GM12878 (cell line): ENCODE measurements around the gene CYP1B1. TPM values are rescaled to one million over a fixed set of nuclear protein-coding genes. Genes with fewer than 3 reads are reported as not detected.
A peak's percentile ranks its signal among the peaks of the same experiment; 100 is the strongest.

Experiments used
- ATAC-seq: fragments of 200-7000 bp; cut with Tn5 transposase; 3 replicates; pipeline ENCODE4 v1.9.1; 2020; ENCODE audit warnings: mild to moderate bottlenecking, moderate library complexity
- BruUV-seq: library from RNA; stranded (reverse); fragments of 400-500 nt; replicated peaks from 2 replicates; lab custom pipeline; 2021; lab: Mats Ljungman, UMichigan
- CTCF ChIA-PET: fragments of 300-600 bp; sonication (Branson Sonifier 250); formaldehyde crosslinking; extraction: SDS; loops from one replicate; lab custom pipeline; 2021; ENCODE audit warnings: inconsistent platforms; lab: Yijun Ruan, JAX
- POLR2A ChIA-PET: fragments of 350-600 bp; formaldehyde crosslinking; extraction: SDS; loops from one replicate; lab custom pipeline; 2021; ENCODE audit warnings: inconsistent platforms; lab: Charles Lee
- RAD21 ChIA-PET: fragments of 300-600 bp; sonication (Branson Sonifier 250); formaldehyde crosslinking; loops from one replicate; lab custom pipeline; 2023; ENCODE audit warnings: antibody characterized with exemption; ENCODE audit not compliant: unreplicated experiment; lab: Charles Lee
- SMC1A ChIA-PET: fragments of 300-600 bp; sonication (Branson Sonifier 250); formaldehyde crosslinking; loops from one replicate; lab custom pipeline; 2023; ENCODE audit not compliant: unreplicated experiment, uncharacterized antibody; lab: Charles Lee
- DNase-seq: peaks from one replicate; pipeline ENCODE4 v3.0.0-alpha.2; 2011; ENCODE audit warnings: low read depth, low spot score
- FAIRE-seq: peaks from 3 replicates; lab custom pipeline; 2011; peaks lifted over from hg19 to GRCh38; lab: Jason Lieb, UNC
- H2AFZ ChIP-seq: 2 replicates; pipeline ENCODE4 v1.6.0; 2011; ENCODE audit warnings: low read depth, low read length, control low read depth; ENCODE audit not compliant: control insufficient read depth
- H3K27ac ChIP-seq: 2 replicates; pipeline ENCODE4 v1.5.1; 2011; ENCODE audit warnings: control low read depth; ENCODE audit not compliant: control insufficient read depth, insufficient read depth
- H3K27me3 ChIP-seq, 2 experiments: replicated peaks in 1 of 2; 2 replicates each; pipeline versions ENCODE4 v1.6.0 to v1.6.1; 2011; ENCODE audit warnings: low read length in 1 of 2; ENCODE audit not compliant: control insufficient read depth in 2 of 2, insufficient read depth in 2 of 2
- H3K36me3 ChIP-seq, 2 experiments: 2 replicates each; pipeline ENCODE4 v1.5.1; 2011; ENCODE audit warnings: low read length in 1 of 2; ENCODE audit not compliant: control insufficient read depth in 2 of 2, insufficient read depth in 2 of 2
- H3K4me1 ChIP-seq: 2 replicates; pipeline ENCODE4 v1.6.1; 2011; ENCODE audit warnings: mild to moderate bottlenecking, low read length, moderate library complexity, mixed read lengths; ENCODE audit not compliant: control insufficient read depth, insufficient read depth
- H3K4me2 ChIP-seq: 2 replicates; pipeline ENCODE4 v1.6.0; 2011; ENCODE audit warnings: control low read depth; ENCODE audit not compliant: control insufficient read depth, insufficient read depth
- H3K4me3 ChIP-seq: fragments of 200-600 bp; sonication (generic); 2 replicates; pipeline ENCODE4 v1.5.1; 2016
- H3K79me2 ChIP-seq: 2 replicates; pipeline ENCODE4 v1.6.0; 2011; ENCODE audit warnings: low read length; ENCODE audit not compliant: control insufficient read depth, insufficient read depth
- H3K9ac ChIP-seq: 2 replicates; pipeline ENCODE4 v1.8.0; 2011; ENCODE audit warnings: low read length, control low read depth, mixed read lengths; ENCODE audit not compliant: control insufficient read depth, insufficient read depth
- H3K9me3 ChIP-seq: replicated peaks from 3 replicates; pipeline ENCODE4 v1.5.1; 2011; ENCODE audit warnings: mild to moderate bottlenecking, low read length; ENCODE audit not compliant: control insufficient read depth, insufficient read depth
- H4K20me1 ChIP-seq: 2 replicates; pipeline ENCODE4 v1.6.0; 2011; ENCODE audit not compliant: control insufficient read depth, insufficient read depth
- CBFB ChIP-seq: IDR thresholded peaks from 2 replicates; pipeline ENCODE4 v1.6.1; 2016; ENCODE audit warnings: antibody characterized with exemption, low read depth
- CHD1 ChIP-seq: IDR thresholded peaks from 2 replicates; pipeline ENCODE4 v1.6.1; 2012; ENCODE audit warnings: low read depth, low read length, improper control_type of control experiment
- CHD2 ChIP-seq: IDR thresholded peaks from 2 replicates; pipeline ENCODE4 v1.6.1; 2011; ENCODE audit warnings: low read depth, low read length, improper control_type of control experiment, borderline replicate concordance
- CHD4 ChIP-seq: fragments of 200-600 bp; sonication (generic); IDR thresholded peaks from 2 replicates; pipeline ENCODE4 v1.6.1; 2016; ENCODE audit warnings: mild to moderate bottlenecking
- ETV6 ChIP-seq, 2 experiments: fragments of 450-650 bp in 1 of 2; IDR thresholded peaks in 1 of 2; conservative IDR thresholded peaks in 1 of 2; 2 replicates each; pipeline ENCODE4 v1.6.1; 2014; ENCODE audit warnings: antibody characterized with exemption in 1 of 2, borderline replicate concordance in 1 of 2, low read depth in 1 of 2, mild to moderate bottlenecking in 1 of 2, moderate library complexity in 1 of 2
- IRF4 ChIP-seq: IDR thresholded peaks from 2 replicates; pipeline ENCODE4 v1.6.1; 2011; ENCODE audit warnings: low read depth, low read length
- MEF2A ChIP-seq: IDR thresholded peaks from 2 replicates; pipeline ENCODE4 v1.6.1; 2011; ENCODE audit warnings: low read depth, mild to moderate bottlenecking, low read length, moderate library complexity; ENCODE audit not compliant: insufficient read depth
- NFYA ChIP-seq: IDR thresholded peaks from 2 replicates; pipeline ENCODE4 v1.6.1; 2011; ENCODE audit warnings: low read depth, mild to moderate bottlenecking, low read length, improper control_type of control experiment, borderline replicate concordance
- NFYB ChIP-seq: IDR thresholded peaks from 2 replicates; pipeline ENCODE4 v1.6.1; 2011; ENCODE audit warnings: low read depth, mild to moderate bottlenecking, low read length, improper control_type of control experiment, moderate library complexity; ENCODE audit not compliant: insufficient read depth
- NR2C1 ChIP-seq: fragments of 450-650 bp; IDR thresholded peaks from 2 replicates; pipeline ENCODE4 v1.6.1; 2017; ENCODE audit warnings: antibody characterized with exemption, mild to moderate bottlenecking, moderate library complexity
- NRF1 ChIP-seq: conservative IDR thresholded peaks from 2 replicates; pipeline ENCODE4 v1.6.1; 2011; ENCODE audit warnings: mild to moderate bottlenecking, low read depth, low read length, improper control_type of control experiment
- POU2F2 ChIP-seq: IDR thresholded peaks from 3 replicates; pipeline ENCODE4 v1.6.1; 2011; ENCODE audit warnings: low read depth, mild to moderate bottlenecking, low read length, borderline replicate concordance
- RAD21 ChIP-seq: IDR thresholded peaks from 2 replicates; pipeline ENCODE4 v1.6.1; 2011; ENCODE audit warnings: mild to moderate bottlenecking, low read depth, low read length, moderate library complexity; ENCODE audit not compliant: insufficient read depth
- RAD51 ChIP-seq: fragments of 450-650 bp; IDR thresholded peaks from 2 replicates; pipeline ENCODE4 v1.6.1; 2016; ENCODE audit warnings: moderate library complexity, mild to moderate bottlenecking, inconsistent platforms
- SIN3A ChIP-seq: IDR thresholded peaks from 2 replicates; pipeline ENCODE4 v1.6.1; 2012; ENCODE audit warnings: low read depth, low read length, improper control_type of control experiment
- SMAD1 ChIP-seq: fragments of 450-650 bp; IDR thresholded peaks from 2 replicates; pipeline ENCODE4 v1.6.1; 2018; ENCODE audit warnings: mild to moderate bottlenecking, low read depth; ENCODE audit not compliant: partially characterized antibody
- WRNIP1 ChIP-seq: IDR thresholded peaks from 2 replicates; pipeline ENCODE4 v1.6.1; 2011; ENCODE audit warnings: low read depth, low read length, improper control_type of control experiment, borderline replicate concordance
- WGBS: methylation state at CpG from one replicate; pipeline ENCODE4 v1.1.6; 2016; ENCODE audit warnings: low lambda C conversion rate; ENCODE audit not compliant: insufficient replicate concordance, insufficient coverage; ENCODE audit errors: missing lambda C conversion rate; 5-methylcytosine and 5-hydroxymethylcytosine counted together
- in situ Hi-C: fragments of 300-500 bp; cut with MboI; formaldehyde crosslinking; loops from 9 replicates; pipeline ENCODE4 v1.14.3; 2018; ENCODE audit warnings: mixed read lengths
- intact Hi-C: fragments of 100-400 bp; cut with micrococcal nuclease; formaldehyde crosslinking; loops from one replicate; pipeline ENCODE4 v1.14.2; 2022; ENCODE audit not compliant: unreplicated experiment
- polyA plus RNA-seq, 11 experiments: library from polyadenylated mRNA; depleted of rRNA in 4 of 11; unstranded in 6 of 11; stranded (reverse) in 5 of 11; fragments of >200 nt; fragmentation: Nextera tagmentation in 4 of 11; fragmentation: Illumina TruSeq in 1 of 11; extraction: Ambion mirVana in 4 of 11; extraction: Trizol in 1 of 11; gene quantifications; 1 replicate in 1 of 11; 2 replicates in 10 of 11; pipeline versions ENCODE4 v1.2.1 to v1.2.3, GENCODE V29; 2011 to 2016; ENCODE audit warnings: inconsistent platforms in 2 of 11, missing spikeins in 2 of 11, low read depth in 1 of 11
- total RNA-seq, 4 experiments: library from RNA; depleted of rRNA in 3 of 4; stranded (reverse); fragments of >200 nt in 3 of 4; fragmentation: Illumina TruSeq in 1 of 4; extraction: Trizol in 1 of 4; gene quantifications; 2 replicates each; pipeline versions ENCODE4 v1.2.1 to v1.2.3, GENCODE V29; 2013 to 2021
- TF ChIP-seq, protein P1 (sequence below): fragments of 450-650 bp; formaldehyde crosslinking; IDR thresholded peaks from 2 replicates; pipeline ENCODE4 v1.5.0; 2022; ENCODE audit warnings: mild to moderate bottlenecking, missing genetic modification characterization
- TF ChIP-seq, protein P2 (sequence below): IDR thresholded peaks from 2 replicates; pipeline ENCODE4 v1.6.1; 2012; ENCODE audit warnings: low read depth, low read length, improper control_type of control experiment

Gene CYP1B1
- total and polyA plus RNA-seq, 10 of the 15 experiments (the other 5 are each of a cell fraction or from before 2014, with no cell fraction given), result 0.35 to 29.7 (median 3.4) TPM

DNA sequence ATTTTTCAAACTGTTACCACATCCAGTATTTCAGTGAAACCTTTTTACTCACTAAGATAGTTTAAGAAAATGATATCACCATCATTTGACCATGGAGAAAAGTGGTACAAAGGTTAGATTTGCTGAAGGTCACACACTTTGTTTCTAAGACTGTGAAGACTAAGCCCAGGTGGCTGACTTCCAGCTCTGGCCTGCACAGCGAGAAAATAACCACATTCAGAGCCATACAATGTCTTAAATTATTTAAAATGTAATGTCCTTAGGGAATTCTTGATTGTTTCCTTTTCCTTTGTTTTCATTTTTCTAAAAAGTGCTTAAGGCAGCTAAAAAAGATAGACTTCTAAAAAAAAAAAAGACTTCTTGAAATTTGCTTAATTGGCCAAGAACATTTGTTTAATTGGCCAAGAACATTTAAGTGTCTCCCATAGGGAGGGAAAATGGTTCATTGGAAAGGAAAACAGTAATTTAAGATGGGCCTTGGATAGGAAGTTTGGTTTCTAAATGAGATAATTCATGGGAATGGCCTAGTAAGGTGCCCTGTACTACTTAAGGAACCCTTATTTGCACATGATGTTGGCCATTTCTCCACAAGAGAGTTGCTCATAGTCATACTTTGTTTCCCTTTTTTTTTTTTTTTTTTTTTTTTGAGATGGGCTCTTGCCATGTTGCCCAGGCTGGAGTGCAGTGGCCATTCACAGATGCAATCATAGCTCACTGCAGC lies 45.2 kb downstream of the CYP1B1 start:
- H3K4me1 ChIP-seq, result no peaks in the 10 kb centered on the region
- no peaks in the 10 kb centered on the region for H3K79me2 ChIP-seq
- FAIRE-seq, result peak; percentile 74
- no peak overlapping the region for H3K27ac ChIP-seq
- no peak for ATAC-seq
- H4K20me1 ChIP-seq, result no peaks in the 10 kb centered on the region
- no peaks in the 10 kb centered on the region for H3K27me3 ChIP-seq
- H3K4me3 ChIP-seq, result no peak overlapping the region
- intact Hi-C loops (no loop called here), in situ Hi-C loops (no loop called here)
- no peak overlapping the region for H2AFZ ChIP-seq
- ChIA-PET POLR2A (interaction anchor here (0.6 to 0.7 kb wide), 2 partner anchors 108 to 635 kb away, joined by 3 to 5 read pairs; no protein-coding TSS in a partner anchor), RAD21 (no interaction called here), CTCF (no interaction called here), SMC1A (interaction anchor here (0.6 kb wide), 1 partner anchor 17 kb away, joined by 3 read pairs; no protein-coding TSS in a partner anchor)
- no peak overlapping the region for H3K9ac ChIP-seq
- BruUV-seq, result no TSS peak
- no peak for TF ChIP-seq NRF1
- TF ChIP-seq, protein P1, sequence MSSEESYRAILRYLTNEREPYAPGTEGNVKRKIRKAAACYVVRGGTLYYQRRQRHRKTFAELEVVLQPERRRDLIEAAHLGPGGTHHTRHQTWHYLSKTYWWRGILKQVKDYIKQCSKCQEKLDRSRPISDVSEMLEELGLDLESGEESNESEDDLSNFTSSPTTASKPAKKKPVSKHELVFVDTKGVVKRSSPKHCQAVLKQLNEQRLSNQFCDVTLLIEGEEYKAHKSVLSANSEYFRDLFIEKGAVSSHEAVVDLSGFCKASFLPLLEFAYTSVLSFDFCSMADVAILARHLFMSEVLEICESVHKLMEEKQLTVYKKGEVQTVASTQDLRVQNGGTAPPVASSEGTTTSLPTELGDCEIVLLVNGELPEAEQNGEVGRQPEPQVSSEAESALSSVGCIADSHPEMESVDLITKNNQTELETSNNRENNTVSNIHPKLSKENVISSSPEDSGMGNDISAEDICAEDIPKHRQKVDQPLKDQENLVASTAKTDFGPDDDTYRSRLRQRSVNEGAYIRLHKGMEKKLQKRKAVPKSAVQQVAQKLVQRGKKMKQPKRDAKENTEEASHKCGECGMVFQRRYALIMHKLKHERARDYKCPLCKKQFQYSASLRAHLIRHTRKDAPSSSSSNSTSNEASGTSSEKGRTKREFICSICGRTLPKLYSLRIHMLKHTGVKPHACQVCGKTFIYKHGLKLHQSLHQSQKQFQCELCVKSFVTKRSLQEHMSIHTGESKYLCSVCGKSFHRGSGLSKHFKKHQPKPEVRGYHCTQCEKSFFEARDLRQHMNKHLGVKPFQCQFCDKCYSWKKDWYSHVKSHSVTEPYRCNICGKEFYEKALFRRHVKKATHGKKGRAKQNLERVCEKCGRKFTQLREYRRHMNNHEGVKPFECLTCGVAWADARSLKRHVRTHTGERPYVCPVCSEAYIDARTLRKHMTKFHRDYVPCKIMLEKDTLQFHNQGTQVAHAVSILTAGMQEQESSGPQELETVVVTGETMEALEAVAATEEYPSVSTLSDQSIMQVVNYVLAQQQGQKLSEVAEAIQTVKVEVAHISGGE (CRISPR knock-in tag), result no peak
- no peak for TF ChIP-seq CBFB
- no peak for TF ChIP-seq CHD2
- TF ChIP-seq CHD1, result no peak
- no peak for TF ChIP-seq IRF4
- no peak for TF ChIP-seq NR2C1
- no peak for TF ChIP-seq NFYB
- TF ChIP-seq, protein P2, sequence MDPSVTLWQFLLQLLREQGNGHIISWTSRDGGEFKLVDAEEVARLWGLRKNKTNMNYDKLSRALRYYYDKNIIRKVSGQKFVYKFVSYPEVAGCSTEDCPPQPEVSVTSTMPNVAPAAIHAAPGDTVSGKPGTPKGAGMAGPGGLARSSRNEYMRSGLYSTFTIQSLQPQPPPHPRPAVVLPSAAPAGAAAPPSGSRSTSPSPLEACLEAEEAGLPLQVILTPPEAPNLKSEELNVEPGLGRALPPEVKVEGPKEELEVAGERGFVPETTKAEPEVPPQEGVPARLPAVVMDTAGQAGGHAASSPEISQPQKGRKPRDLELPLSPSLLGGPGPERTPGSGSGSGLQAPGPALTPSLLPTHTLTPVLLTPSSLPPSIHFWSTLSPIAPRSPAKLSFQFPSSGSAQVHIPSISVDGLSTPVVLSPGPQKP, result no peak
- no peak for TF ChIP-seq ETV6 (conservative IDR thresholded peaks at IDR 0.05 in 1 of 2, IDR thresholded peaks at IDR 0.05 in 1 of 2; ENCODE audit: borderline replicate concordance in 1 of 2, low read depth in 1 of 2)
- no peak for TF ChIP-seq SIN3A
- TF ChIP-seq NFYA, result no peak
- no peak for TF ChIP-seq RAD21
- TF ChIP-seq WRNIP1, result no peak
- TF ChIP-seq RAD51, result no peak
- no peak for TF ChIP-seq MEF2A
- TF ChIP-seq CHD4, result no peak
- no peak for TF ChIP-seq POU2F2
- no peak for TF ChIP-seq SMAD1
- DNase-seq, result no peak
- no peak overlapping the region for H3K4me2 ChIP-seq
- 79% methylated on average over 1 of the region's 1 CpG for WGBS
- no peaks in the 10 kb centered on the region; the same call in 2 of the 3 replicates for H3K9me3 ChIP-seq
- H3K36me3 ChIP-seq, result no peaks in the 10 kb centered on the region
